Neural cell (in vitro differentiated cells): ENCODE results near the gene ZNF311. TPM values are rescaled to one million over a fixed set of nuclear protein-coding genes. Genes with fewer than 3 reads are reported as not detected.

Source experiments
- H2AFZ ChIP-seq: fragments of 200-600, 300-800 bp; sonication (generic), shearing (Covaris generic); 2 replicates; pipeline ENCODE4 v1.6.0; 2014; ENCODE audit warnings: low read depth, mild to moderate bottlenecking, antibody characterized with exemption, low read length, moderate library complexity
- H3F3A ChIP-seq: fragments of 200-600 bp; shearing (Covaris generic); 2 replicates; pipeline ENCODE4 v1.6.1; 2016; ENCODE audit warnings: mild to moderate bottlenecking, moderate library complexity, mixed read lengths, antibody characterized with exemption, low read length; ENCODE audit not compliant: insufficient read depth, poor library complexity, severe bottlenecking
- H3K27ac ChIP-seq: fragments of 200-600, 300-800 bp; sonication (generic), shearing (Covaris generic); 2 replicates; pipeline ENCODE4 v1.5.1; 2014; ENCODE audit warnings: mild to moderate bottlenecking, low read length, moderate library complexity
- H3K27me3 ChIP-seq: fragments of 300-800, 200-600 bp; sonication (generic), shearing (Covaris generic); 2 replicates; pipeline ENCODE4 v1.6.0; 2014; ENCODE audit warnings: mild to moderate bottlenecking, low read depth, low read length, moderate library complexity; ENCODE audit not compliant: insufficient read depth
- H3K36me3 ChIP-seq: fragments of 300-800, 200-600 bp; sonication (generic), shearing (Covaris generic); 2 replicates; pipeline ENCODE4 v1.5.1; 2014; ENCODE audit warnings: mild to moderate bottlenecking, antibody characterized with exemption, low read length, moderate library complexity; ENCODE audit not compliant: insufficient read depth
- H3K4me2 ChIP-seq: fragments of 300-800, 200-600 bp; sonication (generic), shearing (Covaris generic); 2 replicates; pipeline ENCODE4 v1.6.0; 2014; ENCODE audit warnings: mild to moderate bottlenecking, low read length
- H3K4me3 ChIP-seq: fragments of 300-800, 200-600 bp; sonication (generic), shearing (Covaris generic); 2 replicates; pipeline ENCODE4 v1.5.1; 2014; ENCODE audit warnings: mild to moderate bottlenecking, low read length, moderate library complexity
- H3K79me2 ChIP-seq: fragments of 200-600 bp; shearing (Covaris generic); replicated peaks from 2 replicates; pipeline ENCODE4 v1.6.0; 2014; ENCODE audit warnings: mild to moderate bottlenecking, low read length, moderate library complexity; ENCODE audit not compliant: insufficient read depth
- H3K9ac ChIP-seq: fragments of 300-800, 200-600 bp; sonication (generic), shearing (Covaris generic); 2 replicates; pipeline ENCODE4 v1.6.1; 2016; ENCODE audit warnings: mild to moderate bottlenecking, low read length, mixed read lengths
- H3K9me2 ChIP-seq: fragments of 200-600 bp; shearing (Covaris generic); 2 replicates; pipeline ENCODE4 v1.6.1; 2016; ENCODE audit warnings: mild to moderate bottlenecking, low read length, mixed read lengths; ENCODE audit not compliant: insufficient read depth
- H3K9me3 ChIP-seq: fragments of 200-600, 300-800 bp; sonication (generic), shearing (Covaris generic); 2 replicates; pipeline ENCODE4 v1.6.1; 2016; ENCODE audit warnings: mild to moderate bottlenecking, mixed run types, low read length, moderate library complexity, mixed read lengths
- H4K20me1 ChIP-seq: fragments of 200-600 bp; shearing (Covaris generic); 2 replicates; pipeline ENCODE4 v1.6.1; 2016; ENCODE audit warnings: mild to moderate bottlenecking, mixed run types; ENCODE audit not compliant: insufficient read depth
- EP300 ChIP-seq: fragments of 450-650 bp; conservative IDR thresholded peaks from 2 replicates; pipeline ENCODE4 v1.6.1; 2014; ENCODE audit warnings: antibody characterized with exemption, mild to moderate bottlenecking, moderate library complexity; ENCODE audit not compliant: poor library complexity, severe bottlenecking
- EZH2 ChIP-seq: fragments of 200-600, 300-800 bp; shearing (Covaris generic), sonication (generic); IDR thresholded peaks from 2 replicates; pipeline ENCODE4 v1.6.1; 2014; ENCODE audit warnings: antibody characterized with exemption, low read length, borderline replicate concordance, mild to moderate bottlenecking; ENCODE audit not compliant: insufficient read depth, poor library complexity, severe bottlenecking
- MXI1 ChIP-seq: fragments of 450-650 bp; conservative IDR thresholded peaks from 2 replicates; pipeline ENCODE4 v1.6.1; 2014; ENCODE audit warnings: antibody characterized with exemption, mild to moderate bottlenecking; ENCODE audit not compliant: poor library complexity, severe bottlenecking
- POLR2AphosphoS5 ChIP-seq: IDR thresholded peaks from 2 replicates; pipeline ENCODE4 v1.6.1; 2012
- RAD21 ChIP-seq: fragments of 450-650 bp; conservative IDR thresholded peaks from 2 replicates; pipeline ENCODE4 v1.6.1; 2014; ENCODE audit warnings: antibody characterized with exemption, mild to moderate bottlenecking, moderate library complexity
- SMC3 ChIP-seq: fragments of 450-650 bp; conservative IDR thresholded peaks from 2 replicates; pipeline ENCODE4 v1.6.1; 2014; ENCODE audit warnings: antibody characterized with exemption, mild to moderate bottlenecking, moderate library complexity; ENCODE audit not compliant: poor library complexity
- polyA plus RNA-seq: library from polyadenylated mRNA; depleted of rRNA; stranded (reverse); fragments of >200 nt; gene quantifications from 2 replicates; pipeline ENCODE4 v1.2.3, GENCODE V29; 2014
- TF ChIP-seq, protein P1 (sequence below): fragments of 450-650 bp; IDR thresholded peaks from 2 replicates; pipeline ENCODE4 v1.5.1; 2014; ENCODE audit warnings: antibody characterized with exemption, mild to moderate bottlenecking, moderate library complexity; ENCODE audit not compliant: poor library complexity, severe bottlenecking
- TF ChIP-seq, protein P2 (sequence below): IDR thresholded peaks from 2 replicates; pipeline ENCODE4 v1.6.1; 2012; ENCODE audit warnings: borderline replicate concordance

Gene ZNF311
- polyA plus RNA-seq, 1 donor from 2014 or later: 4.6 TPM

GRCh38 chr6:29009358-29009757 is 4.2 kb upstream of the ZNF311 start:
- no peak overlapping the region for H3K27ac ChIP-seq
- no peaks in the 10 kb centered on the region for H3K9me2 ChIP-seq
- no peak overlapping the region for H3K4me3 ChIP-seq
- H3K9ac ChIP-seq: no peak overlapping the region
- H3K4me2 ChIP-seq: no peak overlapping the region
- H2AFZ ChIP-seq: no peak overlapping the region
- H4K20me1 ChIP-seq: no peaks in the 10 kb centered on the region
- H3K36me3 ChIP-seq: no peaks in the 10 kb centered on the region
- TF ChIP-seq, protein P1, sequence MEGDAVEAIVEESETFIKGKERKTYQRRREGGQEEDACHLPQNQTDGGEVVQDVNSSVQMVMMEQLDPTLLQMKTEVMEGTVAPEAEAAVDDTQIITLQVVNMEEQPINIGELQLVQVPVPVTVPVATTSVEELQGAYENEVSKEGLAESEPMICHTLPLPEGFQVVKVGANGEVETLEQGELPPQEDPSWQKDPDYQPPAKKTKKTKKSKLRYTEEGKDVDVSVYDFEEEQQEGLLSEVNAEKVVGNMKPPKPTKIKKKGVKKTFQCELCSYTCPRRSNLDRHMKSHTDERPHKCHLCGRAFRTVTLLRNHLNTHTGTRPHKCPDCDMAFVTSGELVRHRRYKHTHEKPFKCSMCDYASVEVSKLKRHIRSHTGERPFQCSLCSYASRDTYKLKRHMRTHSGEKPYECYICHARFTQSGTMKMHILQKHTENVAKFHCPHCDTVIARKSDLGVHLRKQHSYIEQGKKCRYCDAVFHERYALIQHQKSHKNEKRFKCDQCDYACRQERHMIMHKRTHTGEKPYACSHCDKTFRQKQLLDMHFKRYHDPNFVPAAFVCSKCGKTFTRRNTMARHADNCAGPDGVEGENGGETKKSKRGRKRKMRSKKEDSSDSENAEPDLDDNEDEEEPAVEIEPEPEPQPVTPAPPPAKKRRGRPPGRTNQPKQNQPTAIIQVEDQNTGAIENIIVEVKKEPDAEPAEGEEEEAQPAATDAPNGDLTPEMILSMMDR: no peak
- TF ChIP-seq EZH2 (no peak), MXI1 (no peak), RAD21 (no peak), POLR2AphosphoS5 (no peak), EP300 (no peak), SMC3 (no peak)
- TF ChIP-seq, protein P2, sequence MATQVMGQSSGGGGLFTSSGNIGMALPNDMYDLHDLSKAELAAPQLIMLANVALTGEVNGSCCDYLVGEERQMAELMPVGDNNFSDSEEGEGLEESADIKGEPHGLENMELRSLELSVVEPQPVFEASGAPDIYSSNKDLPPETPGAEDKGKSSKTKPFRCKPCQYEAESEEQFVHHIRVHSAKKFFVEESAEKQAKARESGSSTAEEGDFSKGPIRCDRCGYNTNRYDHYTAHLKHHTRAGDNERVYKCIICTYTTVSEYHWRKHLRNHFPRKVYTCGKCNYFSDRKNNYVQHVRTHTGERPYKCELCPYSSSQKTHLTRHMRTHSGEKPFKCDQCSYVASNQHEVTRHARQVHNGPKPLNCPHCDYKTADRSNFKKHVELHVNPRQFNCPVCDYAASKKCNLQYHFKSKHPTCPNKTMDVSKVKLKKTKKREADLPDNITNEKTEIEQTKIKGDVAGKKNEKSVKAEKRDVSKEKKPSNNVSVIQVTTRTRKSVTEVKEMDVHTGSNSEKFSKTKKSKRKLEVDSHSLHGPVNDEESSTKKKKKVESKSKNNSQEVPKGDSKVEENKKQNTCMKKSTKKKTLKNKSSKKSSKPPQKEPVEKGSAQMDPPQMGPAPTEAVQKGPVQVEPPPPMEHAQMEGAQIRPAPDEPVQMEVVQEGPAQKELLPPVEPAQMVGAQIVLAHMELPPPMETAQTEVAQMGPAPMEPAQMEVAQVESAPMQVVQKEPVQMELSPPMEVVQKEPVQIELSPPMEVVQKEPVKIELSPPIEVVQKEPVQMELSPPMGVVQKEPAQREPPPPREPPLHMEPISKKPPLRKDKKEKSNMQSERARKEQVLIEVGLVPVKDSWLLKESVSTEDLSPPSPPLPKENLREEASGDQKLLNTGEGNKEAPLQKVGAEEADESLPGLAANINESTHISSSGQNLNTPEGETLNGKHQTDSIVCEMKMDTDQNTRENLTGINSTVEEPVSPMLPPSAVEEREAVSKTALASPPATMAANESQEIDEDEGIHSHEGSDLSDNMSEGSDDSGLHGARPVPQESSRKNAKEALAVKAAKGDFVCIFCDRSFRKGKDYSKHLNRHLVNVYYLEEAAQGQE: no peak
- no peaks in the 10 kb centered on the region for H3K79me2 ChIP-seq
- H3K9me3 ChIP-seq: no peaks in the 10 kb centered on the region
- peaks cover 5% of the 10 kb centered on the region for H3F3A ChIP-seq
- no peaks in the 10 kb centered on the region for H3K27me3 ChIP-seq

GRCh38 chr6:29008089-29008488 is 3.0 kb upstream of the ZNF311 start:
- Histone ChIP-seq H3K27me3 (no peaks in the 10 kb centered on the region), H2AFZ (no peak overlapping the region), H4K20me1 (no peaks in the 10 kb centered on the region), H3K9ac (no peak overlapping the region), H3K79me2 (no peaks in the 10 kb centered on the region), H3K4me2 (no peak overlapping the region), H3F3A (peaks cover 5% of the 10 kb centered on the region), H3K27ac (no peak overlapping the region), H3K36me3 (no peaks in the 10 kb centered on the region), H3K4me3 (no peak overlapping the region), H3K9me3 (no peaks in the 10 kb centered on the region), H3K9me2 (no peaks in the 10 kb centered on the region)
- TF ChIP-seq RAD21 (no peak), POLR2AphosphoS5 (no peak), MXI1 (no peak)
- TF ChIP-seq, protein P1: no peak
